Measurements from ENCODE around the gene IFI44.
A peak's percentile ranks its signal among the peaks of the same experiment; 100 is the strongest.

IFI44 gene

GRCh38 chr1:78658901-78659300 is 9.3 kb downstream of the IFI44 start:
- DNase-seq, result no peak

GRCh38 chr1:78663923-78664322 is 14.3 kb downstream of the IFI44 start:
- DNase-seq, result no peak

GRCh38 chr1:78664763-78665162 is 15.1 kb downstream of the IFI44 start:
- peak in 1 of 5 experiments; percentile 13 for DNase-seq

GRCh38 chr1:78665809-78666208 is 16.2 kb downstream of the IFI44 start:
- no peak for DNase-seq

GRCh38 chr1:78667939-78668338 is 18.3 kb downstream of the IFI44 start:
- DNase-seq, result no peak

DNA sequence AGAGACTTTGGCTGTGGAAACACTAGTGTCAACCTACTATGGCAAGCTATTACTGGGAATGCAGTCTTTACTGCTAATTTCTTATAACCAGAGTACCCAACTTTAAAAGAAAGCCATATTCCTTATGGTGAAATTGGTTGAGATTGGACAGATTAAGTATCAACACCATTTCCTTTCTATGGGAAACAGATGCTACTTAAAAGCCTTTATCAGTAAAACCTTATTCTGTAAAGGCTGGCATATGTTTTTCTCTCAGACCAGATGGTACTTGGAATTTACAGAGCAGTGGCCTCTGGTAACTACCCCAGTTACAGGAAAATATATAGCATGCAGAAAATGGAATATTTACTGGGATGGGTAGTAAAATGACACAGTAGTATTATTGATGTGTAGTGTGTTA is 18.8 kb downstream of the IFI44 start:
- no peak for DNase-seq

- DNase-seq, result no peak
Measured at GRCh38 chr1:78672428-78672827, 22.8 kb downstream of the IFI44 start.

DNA sequence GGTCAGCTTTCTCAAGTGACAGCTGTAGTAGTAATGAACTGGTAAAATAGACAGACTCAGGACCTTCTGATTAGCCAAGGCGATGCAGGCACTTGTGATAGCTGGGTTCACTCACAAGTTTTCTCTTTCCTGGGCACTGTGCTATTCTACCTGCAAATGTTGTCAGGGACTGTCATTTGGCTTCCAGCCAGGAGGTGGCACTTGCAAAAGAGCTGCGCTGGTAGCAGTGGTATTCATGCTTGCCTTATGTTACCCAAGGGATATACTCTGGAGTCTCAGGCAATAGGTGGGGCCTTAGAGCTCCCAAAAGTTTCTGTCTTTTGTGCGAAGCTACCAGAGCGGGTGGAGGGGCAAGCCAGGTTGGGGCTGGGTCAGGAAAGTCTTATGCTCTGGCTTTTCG is 23.5 kb downstream of the IFI44 start:
- no peak for DNase-seq

DNA sequence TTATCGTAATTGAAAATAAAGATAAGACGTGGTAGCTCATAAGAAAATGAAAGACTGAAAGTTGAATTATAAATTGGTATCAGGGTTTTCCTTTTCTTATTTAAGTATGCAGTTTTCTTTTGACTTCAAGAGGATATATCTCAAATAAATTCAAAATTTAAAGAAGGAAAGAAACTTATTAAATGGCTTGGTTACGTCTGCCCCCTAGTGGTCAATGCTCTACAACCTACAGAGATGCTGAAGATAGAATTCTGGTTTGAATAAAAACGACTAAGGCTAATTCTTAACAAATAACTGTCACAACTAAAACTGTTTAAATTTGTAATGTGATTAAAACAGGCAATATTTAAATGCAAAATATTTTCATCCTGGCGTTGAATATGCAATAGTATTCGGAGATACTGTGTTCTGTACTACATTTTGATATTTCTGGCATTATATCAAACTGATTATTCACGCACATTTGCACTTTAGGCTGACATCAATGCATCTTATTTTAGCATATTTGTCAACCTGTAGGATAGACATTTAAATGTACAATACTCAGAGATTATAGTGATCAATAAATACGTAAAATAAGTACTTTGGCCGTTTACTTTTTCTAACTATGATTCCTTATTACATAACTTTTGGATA is 26.8 kb downstream of the IFI44 start:
- peak in 4 of 5 experiments; percentile 11 to 58 (median 34) for DNase-seq

DNA sequence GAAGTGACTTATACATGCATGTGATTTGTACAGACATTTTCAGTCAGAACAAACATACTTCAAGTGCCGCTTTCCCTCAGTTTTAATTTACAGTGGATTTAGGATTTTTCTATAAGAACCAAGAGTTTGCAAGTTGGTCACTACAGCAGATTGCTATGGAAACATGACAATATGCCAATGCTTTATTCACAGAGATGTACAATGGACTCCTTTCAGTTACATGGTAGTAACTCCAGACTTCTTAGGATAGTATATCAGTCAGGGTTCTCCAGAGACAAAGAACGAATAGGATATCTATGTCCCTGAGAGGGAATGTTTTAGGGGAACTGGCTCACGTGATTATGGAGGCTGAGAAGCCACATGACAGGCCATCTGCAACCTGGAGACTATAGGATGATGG is 27.4 kb downstream of the IFI44 start:
- DNase-seq, result no peak

DNA sequence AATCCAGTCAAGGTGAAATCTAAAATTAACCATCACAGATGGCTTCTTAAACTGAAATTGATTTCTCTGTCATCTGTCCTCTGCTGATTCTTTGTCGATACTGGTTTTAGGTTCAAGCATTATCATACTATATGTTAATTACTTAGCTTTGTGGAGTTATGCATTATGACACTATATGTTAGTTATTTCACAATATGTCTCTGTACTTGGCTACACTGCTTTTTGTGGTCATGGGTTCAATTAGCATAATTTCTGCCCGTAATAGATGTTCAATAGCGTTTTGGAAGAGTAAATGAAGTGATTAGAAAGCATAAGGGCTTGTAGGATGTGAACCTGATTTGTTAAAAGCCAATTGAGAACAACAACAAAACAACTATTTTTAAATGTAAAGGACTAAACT is 28.2 kb downstream of the IFI44 start:
- DNase-seq, result no peak

DNA sequence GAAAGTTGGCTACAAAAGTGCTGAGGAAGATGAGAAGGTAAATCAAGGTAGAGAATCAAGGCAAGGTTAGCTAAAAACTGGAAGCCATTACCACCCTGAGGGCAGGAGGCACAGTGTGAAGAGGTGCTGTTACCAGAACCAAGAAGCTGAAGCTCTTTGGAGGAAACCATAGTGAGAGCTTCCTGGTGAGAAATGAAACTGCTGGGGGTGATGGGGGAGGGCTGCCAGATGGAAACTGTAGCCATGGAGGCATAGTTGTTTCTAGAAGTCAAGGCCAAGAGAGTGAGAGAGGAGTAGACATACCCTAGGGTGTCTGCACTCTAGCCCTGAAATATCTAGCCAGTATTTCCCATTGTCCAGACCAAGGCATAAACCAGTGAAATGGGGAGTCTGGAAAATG is 28.7 kb downstream of the IFI44 start:
- DNase-seq, result peak in 1 of 5 experiments; percentile 40

DNA sequence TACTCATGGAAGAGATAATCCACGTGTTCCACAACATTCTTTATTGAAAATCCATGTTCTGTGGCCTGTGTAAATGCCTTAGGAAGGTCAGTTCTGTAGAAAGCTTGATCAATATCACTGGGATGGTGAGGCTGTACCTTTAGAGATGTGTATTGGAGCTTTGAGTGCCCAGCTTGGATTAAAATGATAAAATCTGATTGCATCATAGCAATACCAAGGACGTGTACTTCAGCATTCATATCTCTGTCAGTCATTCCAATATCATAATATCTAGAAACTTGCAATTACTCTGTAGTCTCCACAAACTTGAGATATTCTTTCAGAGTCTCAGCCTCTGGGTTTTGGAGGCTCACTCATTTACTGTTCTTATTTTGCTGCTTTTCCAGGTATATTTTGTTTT is 31.6 kb downstream of the IFI44 start:
- DNase-seq, result no peak

DNA sequence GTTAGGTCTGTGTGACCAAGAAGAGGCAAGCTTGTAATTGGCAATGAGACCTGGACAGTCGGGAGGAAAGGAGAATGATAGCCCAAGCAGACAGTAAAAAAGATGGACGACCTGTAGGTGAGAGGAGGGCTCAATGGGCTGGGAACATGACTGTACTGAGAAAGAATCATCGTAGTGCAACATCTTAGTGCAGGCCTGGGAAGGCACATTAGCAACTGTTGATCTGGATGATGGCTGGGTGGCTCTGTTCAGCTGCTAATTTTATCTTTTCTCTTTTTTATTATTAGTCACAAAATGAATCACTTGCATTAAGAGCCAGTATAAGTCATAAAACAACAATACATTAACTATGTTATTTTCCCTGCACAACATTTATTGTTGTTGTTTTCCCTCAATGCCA is 32.9 kb downstream of the IFI44 start:
- DNase-seq, result no peak

- DNase-seq, result no peak
Measured at GRCh38 chr1:78683079-78683478, 33.4 kb downstream of the IFI44 start.

- no peak for DNase-seq
Measured at GRCh38 chr1:78687315-78687714, 37.7 kb downstream of the IFI44 start.

DNA sequence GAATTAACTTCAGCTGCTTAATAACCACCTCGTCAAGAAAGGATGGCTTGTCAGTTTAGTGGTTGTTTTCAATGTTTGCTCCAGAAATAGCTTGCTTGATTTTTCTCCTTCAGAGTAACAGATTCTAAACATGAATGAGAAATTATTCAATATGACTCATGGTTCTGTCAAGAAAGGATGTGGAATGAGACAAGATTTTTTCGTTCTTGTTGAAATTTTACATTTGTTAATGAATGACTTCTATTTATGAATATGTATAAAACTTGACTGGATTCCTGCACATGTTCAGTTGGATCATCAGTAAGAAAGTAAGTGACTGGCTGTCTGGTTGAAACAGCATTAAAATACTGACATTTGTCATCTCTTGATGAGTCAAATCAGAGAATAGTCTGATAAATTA is 38.3 kb downstream of the IFI44 start:
- no peak for DNase-seq

- DNase-seq, result no peak
Measured at GRCh38 chr1:78688697-78689096, 39.1 kb downstream of the IFI44 start.

DNA sequence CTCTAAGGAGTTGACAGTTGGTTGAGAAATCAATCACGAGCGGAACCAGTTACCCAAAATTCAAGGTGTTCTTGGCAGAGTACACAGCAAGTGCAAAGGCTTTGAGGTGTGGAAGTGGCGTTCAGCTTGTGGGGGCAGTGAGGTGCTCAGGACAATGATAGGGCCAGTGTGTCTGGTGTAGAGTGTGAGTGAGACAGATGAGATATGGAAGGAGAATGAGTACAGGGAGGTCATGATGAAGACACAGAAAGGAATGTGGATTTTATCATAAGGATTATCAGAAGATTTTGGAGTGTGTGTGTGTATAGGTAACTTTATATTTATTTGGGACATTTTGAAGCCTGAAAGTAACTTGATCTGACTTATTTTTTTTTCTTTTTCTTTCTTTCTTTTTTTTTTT is 40.9 kb downstream of the IFI44 start:
- DNase-seq, result no peak

GRCh38 chr1:78691995-78692747 is 42.5 kb downstream of the IFI44 start:
- no peak for DNase-seq

- DNase-seq, result no peak
Measured at GRCh38 chr1:78699813-78700212, 50.2 kb downstream of the IFI44 start.

DNA sequence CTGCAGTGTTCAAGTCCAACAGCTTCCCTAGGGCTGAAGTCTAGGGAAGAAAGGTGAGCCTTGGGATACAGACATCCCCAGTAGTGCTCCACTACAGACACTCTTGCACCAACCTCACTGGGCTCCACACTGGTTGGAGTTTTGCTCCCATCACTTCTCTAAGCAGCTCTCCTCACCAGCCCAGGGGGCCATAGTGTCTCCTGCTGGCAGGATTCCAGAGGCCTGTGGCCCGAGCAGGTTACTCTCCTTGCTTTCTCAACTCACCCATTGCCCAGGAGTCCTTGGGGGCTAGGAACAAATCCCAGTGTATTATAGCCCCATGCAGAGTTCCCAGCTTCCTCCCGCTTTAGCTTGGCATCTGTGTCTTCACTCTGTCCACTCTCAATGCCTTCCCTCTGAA is 52.8 kb downstream of the IFI44 start:
- no peak for DNase-seq

DNA sequence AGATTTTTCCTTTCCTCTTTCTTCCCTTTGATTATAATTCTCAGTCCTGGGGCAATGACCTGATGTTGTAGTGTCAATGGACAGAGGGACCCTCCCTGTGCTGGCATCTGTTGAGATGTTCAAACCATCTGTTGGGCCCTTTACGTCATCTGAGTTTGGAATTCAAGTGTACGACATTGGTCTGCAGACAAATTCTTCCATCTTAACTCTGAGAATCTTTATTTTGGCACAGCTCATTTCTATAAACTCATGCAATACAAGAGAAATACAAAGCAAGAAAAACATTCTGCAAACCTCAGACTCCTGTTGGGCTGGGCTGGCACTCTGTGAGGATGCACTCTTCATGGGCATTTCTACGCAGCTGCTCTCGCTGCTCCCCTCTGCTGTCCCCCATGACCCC is 54.2 kb downstream of the IFI44 start:
- DNase-seq, result no peak

GRCh38 chr1:78712467-78713051 is 62.9 kb downstream of the IFI44 start:
- DNase-seq, result no peak
